Body of pancreas (tissue), 4 donors: ENCODE measurements around the gene SUPT3H. TPM values are rescaled to one million over a fixed set of nuclear protein-coding genes. Genes with fewer than 3 reads are reported as not detected.

ENCODE experiments used
- ATAC-seq: fragments of 150-250 bp; one replicate; pipeline ENCODE4 v1.9.1; 2016
- DNase-seq, 4 donors: peaks; one replicate each; pipeline ENCODE4 v3.0.0-alpha.2; 2019
- H3K27ac ChIP-seq, 4 donors: fragments of 200-600 bp; sonication (generic); 1 replicate in 3 of 4; 2 replicates in 1 of 4; pipeline versions ENCODE4 v1.5.1 to v1.6.1; 2016 to 2019; ENCODE audit warnings: mild to moderate bottlenecking in 1 of 4, mixed read lengths in 1 of 4, moderate library complexity in 1 of 4
- H3K27me3 ChIP-seq, 2 donors: fragments of 200-600 bp; sonication (generic); one replicate each; pipeline ENCODE4 v1.6.0; 2016; ENCODE audit warnings: mild to moderate bottlenecking in 1 of 2
- H3K36me3 ChIP-seq, 2 donors: fragments of 200-600 bp; sonication (generic); replicated peaks in 1 of 2; 2 replicates each; pipeline ENCODE4 v1.5.1; 2016; ENCODE audit warnings: low read depth in 2 of 2; ENCODE audit not compliant: insufficient read depth in 1 of 2
- H3K4me1 ChIP-seq: fragments of 200-600 bp; sonication (generic); one replicate; pipeline ENCODE4 v1.6.0; 2016
- H3K4me3 ChIP-seq, 2 donors: fragments of 200-600 bp; sonication (generic); 1 replicate in 1 of 2; 2 replicates in 1 of 2; pipeline ENCODE4 v1.5.1; 2016 to 2019
- H3K9me3 ChIP-seq, 3 donors: fragments of 200-600 bp; sonication (generic); 1 replicate in 2 of 3; 2 replicates in 1 of 3; pipeline ENCODE4 v1.5.1; 2016
- CTCF ChIP-seq, 7 experiments: fragments of 450-650 bp in 4 of 7; fragments of 200-600 bp in 3 of 7; sonication (generic) in 3 of 7; IDR thresholded peaks; one replicate each; pipeline ENCODE4 v1.5.1; 2016 to 2019; ENCODE audit warnings: antibody characterized with exemption in 7 of 7
- POLR2A ChIP-seq, 3 donors: fragments of 450-650 bp; IDR thresholded peaks; one replicate each; pipeline ENCODE4 v1.6.1; 2016; ENCODE audit warnings: antibody characterized with exemption in 3 of 3, mild to moderate bottlenecking in 2 of 3
- WGBS, 2 donors: methylation state at CpG; one replicate each; pipeline ENCODE4 v1.1.5; 2017; 5-methylcytosine and 5-hydroxymethylcytosine counted together
- intact Hi-C: fragments of 100-400 bp; cut with DNase I; formaldehyde crosslinking; loops from one replicate; pipeline ENCODE4 v1.15.1; 2023
- total RNA-seq, 2 donors: library from RNA; depleted of rRNA; stranded (reverse); fragments of >200 nt; gene quantifications; one replicate each; pipeline ENCODE4 v1.1.0, GENCODE V29; 2016

The SUPT3H gene
- total RNA-seq, 2 donors from 2014 or later, result 4.9 to 6.7 TPM

DNA sequence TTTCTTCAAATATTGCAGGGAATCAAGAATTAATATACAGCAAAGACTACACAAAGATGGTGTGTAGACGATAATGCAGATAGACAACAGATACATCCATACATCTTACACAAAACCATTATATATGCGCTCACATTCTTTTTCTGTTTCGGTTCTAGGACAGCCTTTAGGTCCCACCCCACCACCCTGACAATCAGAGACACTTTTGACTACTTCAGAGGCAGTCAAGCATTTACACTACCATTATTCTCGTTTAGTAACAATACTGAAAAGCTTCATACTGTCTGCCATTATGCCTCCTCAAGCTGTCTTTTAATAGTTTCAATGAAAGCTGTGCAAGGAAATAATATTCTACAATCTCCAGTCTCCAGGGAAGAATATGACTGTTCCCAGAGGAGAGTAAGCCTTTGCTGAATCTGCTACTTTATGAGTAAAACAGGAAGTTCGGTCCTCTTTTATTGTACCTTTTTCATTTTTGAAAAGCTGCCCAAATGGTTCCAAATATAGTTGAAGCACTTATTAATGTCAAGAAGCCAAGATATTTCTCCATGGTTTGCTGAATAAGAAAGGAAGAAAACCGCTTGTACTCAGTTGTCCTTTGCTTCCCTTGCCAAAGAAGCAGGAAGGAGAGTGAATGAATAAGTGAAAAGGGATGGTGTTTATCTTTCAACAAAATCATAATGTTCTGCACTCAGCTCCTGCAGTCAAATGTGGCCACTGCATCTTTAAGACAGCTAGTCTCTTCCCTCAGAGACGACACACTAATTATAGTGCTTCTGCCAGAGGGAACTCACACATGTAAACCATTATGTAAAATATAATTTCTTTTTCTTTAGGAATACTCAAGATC, 521.9 kb downstream of the SUPT3H start:
- Histone ChIP-seq H3K27me3 (no peaks in the 10 kb centered on the region), H3K9me3 (no peaks in the 10 kb centered on the region), H3K27ac (no peak overlapping the region), H3K4me3 (no peak overlapping the region), H3K4me1 (no peaks in the 10 kb centered on the region), H3K36me3 (no peaks in the 10 kb centered on the region)
- intact Hi-C loops, result no loop called here
- TF ChIP-seq POLR2A (IDR thresholded peaks at IDR 0.05) (no peak), CTCF (IDR thresholded peaks at IDR 0.05) (no peak)
- 71 to 84% methylated on average over 7 of the region's 7 CpGs for WGBS, 2 donors
- no peak for ATAC-seq
- no peak for DNase-seq

GRCh38 chr6:44854712-44855443, 522.9 kb downstream of the SUPT3H start:
- 80 to 90% methylated on average over 2 of the region's 2 CpGs for WGBS, 2 donors
- no peak overlapping the region for H3K4me3 ChIP-seq
- ATAC-seq, result no peak

DNA sequence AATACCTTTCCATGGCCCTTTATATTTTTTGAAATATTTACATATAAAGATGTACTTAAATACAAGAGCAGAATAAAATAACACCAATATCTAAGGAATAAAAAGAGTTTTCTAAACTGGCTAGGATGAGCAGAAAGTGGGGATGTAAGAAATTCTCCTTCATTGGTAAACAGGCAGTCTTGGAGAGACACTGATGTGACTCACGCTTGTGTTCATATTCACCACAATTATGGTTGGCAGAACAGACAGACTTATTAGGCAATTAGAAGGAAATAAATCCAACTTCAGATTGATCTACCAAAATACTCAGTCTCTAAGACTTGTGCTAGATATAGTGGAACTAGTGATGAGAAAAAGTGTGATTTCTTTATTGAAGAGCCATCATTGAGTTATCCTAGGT, 526.6 kb downstream of the SUPT3H start:
- WGBS, 2 donors, result 80 to 81% methylated on average over 1 of the region's 1 CpG

More at GRCh38 chr6:44854712-44855443, 522.9 kb downstream of the SUPT3H start:
- no peak for TF ChIP-seq CTCF (IDR thresholded peaks at IDR 0.05)
- TF ChIP-seq POLR2A (IDR thresholded peaks at IDR 0.05), result no peak
- H3K4me1 ChIP-seq, result no peaks in the 10 kb centered on the region
- DNase-seq, result no peak
- intact Hi-C loops, result no loop called here
- H3K27ac ChIP-seq, result no peak overlapping the region
- no peaks in the 10 kb centered on the region for H3K36me3 ChIP-seq
- no peaks in the 10 kb centered on the region for H3K27me3 ChIP-seq
- no peaks in the 10 kb centered on the region for H3K9me3 ChIP-seq

GRCh38 chr6:44850312-44850711, 527.4 kb downstream of the SUPT3H start:
- Histone ChIP-seq H3K4me3 (no peak overlapping the region), H3K36me3 (no peaks in the 10 kb centered on the region), H3K27ac (no peak overlapping the region), H3K27me3 (no peaks in the 10 kb centered on the region), H3K4me1 (no peaks in the 10 kb centered on the region), H3K9me3 (no peaks in the 10 kb centered on the region)
- intact Hi-C loops, result no loop called here
- DNase-seq (no peak), ATAC-seq (no peak)
- TF ChIP-seq CTCF (IDR thresholded peaks at IDR 0.05), result no peak
- no peak for TF ChIP-seq POLR2A (IDR thresholded peaks at IDR 0.05)

More for the DNA sequence above, 526.6 kb downstream of the SUPT3H start:
- Histone ChIP-seq H3K27ac (no peak overlapping the region), H3K9me3 (no peaks in the 10 kb centered on the region), H3K27me3 (no peaks in the 10 kb centered on the region), H3K4me1 (no peaks in the 10 kb centered on the region), H3K4me3 (no peak overlapping the region), H3K36me3 (no peaks in the 10 kb centered on the region)
- intact Hi-C loops, result no loop called here
- ATAC-seq (no peak), DNase-seq (no peak)
- TF ChIP-seq CTCF (IDR thresholded peaks at IDR 0.05) (no peak), POLR2A (IDR thresholded peaks at IDR 0.05) (no peak)
